Measurements from ENCODE around the gene ADORA1.

ADORA1 gene

GRCh38 chr1:203170625-203171330, 43.3 kb downstream of the ADORA1 start:
- no peak overlapping the region for H3K4me3 ChIP-seq (ENCODE audit: low read length in 2 of 2)
- no peak overlapping the region for H3K27ac ChIP-seq (ENCODE audit: low read length)
- no peaks in the 10 kb centered on the region for H3K27me3 ChIP-seq (ENCODE audit: control insufficient read depth in 1 of 2, insufficient read depth in 2 of 2, low read length in 2 of 2)

GRCh38 chr1:203171341-203172183, 44.0 kb downstream of the ADORA1 start:
- no peaks in the 10 kb centered on the region for H3K27me3 ChIP-seq (ENCODE audit: control insufficient read depth in 1 of 2, insufficient read depth in 2 of 2, low read length in 2 of 2)
- H3K4me3 ChIP-seq (ENCODE audit: low read length in 2 of 2) = no peak overlapping the region
- no peak overlapping the region for H3K27ac ChIP-seq (ENCODE audit: low read length)
- H3K36me3 ChIP-seq (ENCODE audit: control insufficient read depth in 2 of 2, insufficient read depth in 2 of 2, low read length in 2 of 2) = no peaks in the 10 kb centered on the region
- H3K9me3 ChIP-seq (ENCODE audit: control insufficient read depth in 2 of 2, low read length in 2 of 2) = no peaks in the 10 kb centered on the region
- no peak overlapping the region for H3K9ac ChIP-seq (ENCODE audit: low read length in 2 of 2)
- peaks cover 2% of the 10 kb centered on the region for H3K4me1 ChIP-seq (ENCODE audit: control insufficient read depth, insufficient read depth, low read length)

More at GRCh38 chr1:203170625-203171330, 43.3 kb downstream of the ADORA1 start:
- Histone ChIP-seq H3K36me3 (ENCODE audit: control insufficient read depth in 2 of 2, insufficient read depth in 2 of 2, low read length in 2 of 2) (no peaks in the 10 kb centered on the region), H3K4me1 (ENCODE audit: control insufficient read depth, insufficient read depth, low read length) (no peaks in the 10 kb centered on the region), H3K9me3 (ENCODE audit: control insufficient read depth in 2 of 2, low read length in 2 of 2) (no peaks in the 10 kb centered on the region), H3K9ac (ENCODE audit: low read length in 2 of 2) (no peak overlapping the region)

- Histone ChIP-seq H3K4me3 (ENCODE audit: low read length in 2 of 2) (no peak overlapping the region), H3K36me3 (ENCODE audit: control insufficient read depth in 2 of 2, insufficient read depth in 2 of 2, low read length in 2 of 2) (no peaks in the 10 kb centered on the region), H3K27me3 (ENCODE audit: control insufficient read depth in 1 of 2, insufficient read depth in 2 of 2, low read length in 2 of 2) (no peaks in the 10 kb centered on the region), H3K9me3 (ENCODE audit: control insufficient read depth in 2 of 2, low read length in 2 of 2) (no peaks in the 10 kb centered on the region), H3K27ac (ENCODE audit: low read length) (no peak overlapping the region), H3K4me1 (ENCODE audit: control insufficient read depth, insufficient read depth, low read length) (peaks cover 2% of the 10 kb centered on the region), H3K9ac (ENCODE audit: low read length in 2 of 2) (no peak overlapping the region)
Observed at GRCh38 chr1:203172184-203173010, 44.9 kb downstream of the ADORA1 start.

- H3K36me3 ChIP-seq (ENCODE audit: control insufficient read depth in 2 of 2, insufficient read depth in 2 of 2, low read length in 2 of 2) = no peaks in the 10 kb centered on the region
- no peak overlapping the region for H3K4me3 ChIP-seq (ENCODE audit: low read length in 2 of 2)
- H3K4me1 ChIP-seq (ENCODE audit: control insufficient read depth, insufficient read depth, low read length) = peaks cover 2% of the 10 kb centered on the region
- H3K27me3 ChIP-seq (ENCODE audit: control insufficient read depth in 1 of 2, insufficient read depth in 2 of 2, low read length in 2 of 2) = no peaks in the 10 kb centered on the region
- no peak overlapping the region for H3K27ac ChIP-seq (ENCODE audit: low read length)
- no peaks in the 10 kb centered on the region for H3K9me3 ChIP-seq (ENCODE audit: control insufficient read depth in 2 of 2, low read length in 2 of 2)
- no peak overlapping the region for H3K9ac ChIP-seq (ENCODE audit: low read length in 2 of 2)
Observed at GRCh38 chr1:203173011-203173555, 45.6 kb downstream of the ADORA1 start.

GRCh38 chr1:203173566-203173965, 46.0 kb downstream of the ADORA1 start:
- Histone ChIP-seq H3K4me1 (ENCODE audit: control insufficient read depth, insufficient read depth, low read length) (peaks cover 2% of the 10 kb centered on the region), H3K4me3 (ENCODE audit: low read length in 2 of 2) (no peak overlapping the region), H3K9ac (ENCODE audit: low read length in 2 of 2) (no peak overlapping the region), H3K27me3 (ENCODE audit: control insufficient read depth in 1 of 2, insufficient read depth in 2 of 2, low read length in 2 of 2) (no peaks in the 10 kb centered on the region), H3K9me3 (ENCODE audit: control insufficient read depth in 2 of 2, low read length in 2 of 2) (no peaks in the 10 kb centered on the region), H3K36me3 (ENCODE audit: control insufficient read depth in 2 of 2, insufficient read depth in 2 of 2, low read length in 2 of 2) (no peaks in the 10 kb centered on the region), H3K27ac (ENCODE audit: low read length) (no peak overlapping the region)

GRCh38 chr1:203174324-203174985, 46.9 kb downstream of the ADORA1 start:
- Histone ChIP-seq H3K27ac (ENCODE audit: low read length) (no peak overlapping the region), H3K9ac (ENCODE audit: low read length in 2 of 2) (no peak overlapping the region), H3K4me3 (ENCODE audit: low read length in 2 of 2) (no peak overlapping the region), H3K36me3 (ENCODE audit: control insufficient read depth in 2 of 2, insufficient read depth in 2 of 2, low read length in 2 of 2) (no peaks in the 10 kb centered on the region), H3K9me3 (ENCODE audit: control insufficient read depth in 2 of 2, low read length in 2 of 2) (no peaks in the 10 kb centered on the region), H3K4me1 (ENCODE audit: control insufficient read depth, insufficient read depth, low read length) (peaks cover 2% of the 10 kb centered on the region), H3K27me3 (ENCODE audit: control insufficient read depth in 1 of 2, insufficient read depth in 2 of 2, low read length in 2 of 2) (no peaks in the 10 kb centered on the region)

- Histone ChIP-seq H3K27ac (ENCODE audit: low read length) (no peak within 1 kb of the TSS), H3K9me3 (ENCODE audit: control insufficient read depth in 2 of 2, low read length in 2 of 2) (no peaks in the 10 kb centered on the region), H3K4me1 (ENCODE audit: control insufficient read depth, insufficient read depth, low read length) (peaks cover 2% of the 10 kb centered on the region), H3K4me3 (ENCODE audit: low read length in 2 of 2) (no peak within 1 kb of the TSS), H3K9ac (ENCODE audit: low read length in 2 of 2) (no peak within 1 kb of the TSS), H3K36me3 (ENCODE audit: control insufficient read depth in 2 of 2, insufficient read depth in 2 of 2, low read length in 2 of 2) (no peaks in the 10 kb centered on the region), H3K27me3 (ENCODE audit: control insufficient read depth in 1 of 2, insufficient read depth in 2 of 2, low read length in 2 of 2) (no peaks in the 10 kb centered on the region)
Observed at GRCh38 chr1:203175237-203175826, 47.8 kb downstream of the ADORA1 start, which contains the start of gene MYBPH. MYBPH (minus strand) TSS chr1:203175826; CDS start chr1:203175755, 71 bp downstream.

GRCh38 chr1:203175827-203176241, 48.3 kb downstream of the ADORA1 start:
- no peak overlapping the region for H3K4me3 ChIP-seq (ENCODE audit: low read length in 2 of 2)
- H3K9ac ChIP-seq (ENCODE audit: low read length in 2 of 2) = no peak overlapping the region
- no peaks in the 10 kb centered on the region for H3K36me3 ChIP-seq (ENCODE audit: control insufficient read depth in 2 of 2, insufficient read depth in 2 of 2, low read length in 2 of 2)
- H3K4me1 ChIP-seq (ENCODE audit: control insufficient read depth, insufficient read depth, low read length) = peaks cover 2% of the 10 kb centered on the region
- H3K27me3 ChIP-seq (ENCODE audit: control insufficient read depth in 1 of 2, insufficient read depth in 2 of 2, low read length in 2 of 2) = no peaks in the 10 kb centered on the region
- no peak overlapping the region for H3K27ac ChIP-seq (ENCODE audit: low read length)
- no peaks in the 10 kb centered on the region for H3K9me3 ChIP-seq (ENCODE audit: control insufficient read depth in 2 of 2, low read length in 2 of 2)

GRCh38 chr1:203176273-203177035, 48.9 kb downstream of the ADORA1 start:
- Histone ChIP-seq H3K9me3 (ENCODE audit: control insufficient read depth in 2 of 2, low read length in 2 of 2) (no peaks in the 10 kb centered on the region), H3K9ac (ENCODE audit: low read length in 2 of 2) (no peak overlapping the region), H3K36me3 (ENCODE audit: control insufficient read depth in 2 of 2, insufficient read depth in 2 of 2, low read length in 2 of 2) (no peaks in the 10 kb centered on the region), H3K4me1 (ENCODE audit: control insufficient read depth, insufficient read depth, low read length) (peaks cover 2% of the 10 kb centered on the region), H3K27me3 (ENCODE audit: control insufficient read depth in 1 of 2, insufficient read depth in 2 of 2, low read length in 2 of 2) (no peaks in the 10 kb centered on the region), H3K4me3 (ENCODE audit: low read length in 2 of 2) (no peak overlapping the region), H3K27ac (ENCODE audit: low read length) (no peak overlapping the region)

All from stomach smooth muscle (tissue), 2 donors.